ES-I3 (cell line): ENCODE data around the gene CTBP2.

ENCODE experiments used
- H3K36me3 ChIP-seq: 2 replicates; pipeline ENCODE4 v1.6.1; 2013; ENCODE audit warnings: mild to moderate bottlenecking, low read length, control low read depth, moderate library complexity; ENCODE audit not compliant: insufficient read depth
- H3K4me1 ChIP-seq: 2 replicates; pipeline ENCODE4 v1.6.1; 2013; ENCODE audit warnings: mild to moderate bottlenecking, control low read depth, low read length; ENCODE audit not compliant: insufficient read depth
- H3K9ac ChIP-seq: 2 replicates; pipeline ENCODE4 v1.6.1; 2013; ENCODE audit warnings: low read depth, mild to moderate bottlenecking, low read length, moderate library complexity
- H3K9me3 ChIP-seq: 2 replicates; pipeline ENCODE4 v1.6.1; 2013; ENCODE audit warnings: mild to moderate bottlenecking, low read length, moderate library complexity; ENCODE audit not compliant: control insufficient read depth, insufficient read depth

CTBP2 gene

GRCh38 chr10:125134916-125135770 is 25.2 kb downstream of the CTBP2 start:
- Histone ChIP-seq H3K9ac (no peak overlapping the region), H3K36me3 (peaks cover 19% of the 10 kb centered on the region), H3K9me3 (no peaks in the 10 kb centered on the region), H3K4me1 (peaks cover 65% of the 10 kb centered on the region)

GRCh38 chr10:125134483-125134848 is 25.9 kb downstream of the CTBP2 start:
- Histone ChIP-seq H3K36me3 (peaks cover 17% of the 10 kb centered on the region), H3K4me1 (peaks cover 60% of the 10 kb centered on the region), H3K9ac (no peak overlapping the region), H3K9me3 (no peaks in the 10 kb centered on the region)

GRCh38 chr10:125133696-125134482 is 26.5 kb downstream of the CTBP2 start:
- Histone ChIP-seq H3K36me3 (peaks cover 17% of the 10 kb centered on the region), H3K9me3 (no peaks in the 10 kb centered on the region), H3K4me1 (peaks cover 59% of the 10 kb centered on the region), H3K9ac (no peak overlapping the region)

- Histone ChIP-seq H3K4me1 (peaks cover 46% of the 10 kb centered on the region), H3K36me3 (peaks cover 11% of the 10 kb centered on the region), H3K9me3 (no peaks in the 10 kb centered on the region), H3K9ac (no peak overlapping the region)
Measured at GRCh38 chr10:125132344-125132743, 28.0 kb downstream of the CTBP2 start.

GRCh38 chr10:125130916-125131315 is 29.4 kb downstream of the CTBP2 start:
- Histone ChIP-seq H3K4me1 (peaks cover 42% of the 10 kb centered on the region), H3K36me3 (peaks cover 5% of the 10 kb centered on the region)

GRCh38 chr10:125130260-125130659 is 30.1 kb downstream of the CTBP2 start:
- Histone ChIP-seq H3K9ac (no peak overlapping the region), H3K4me1 (peaks cover 42% of the 10 kb centered on the region), H3K36me3 (peaks cover 5% of the 10 kb centered on the region), H3K9me3 (no peaks in the 10 kb centered on the region)

More at GRCh38 chr10:125130916-125131315, 29.4 kb downstream of the CTBP2 start:
- Histone ChIP-seq H3K9ac (no peak overlapping the region), H3K9me3 (no peaks in the 10 kb centered on the region)

- Histone ChIP-seq H3K36me3 (peaks cover 5% of the 10 kb centered on the region), H3K9ac (no peak overlapping the region), H3K9me3 (no peaks in the 10 kb centered on the region), H3K4me1 (peaks cover 37% of the 10 kb centered on the region)
Measured at GRCh38 chr10:125129076-125129458, 31.3 kb downstream of the CTBP2 start.

GRCh38 chr10:125128397-125129075 is 31.8 kb downstream of the CTBP2 start:
- no peaks in the 10 kb centered on the region for H3K9me3 ChIP-seq
- no peak overlapping the region for H3K9ac ChIP-seq
- H3K36me3 ChIP-seq, result peaks cover 9% of the 10 kb centered on the region
- peaks cover 31% of the 10 kb centered on the region; the same call in 1 of the 2 replicates for H3K4me1 ChIP-seq

GRCh38 chr10:125127986-125128385 is 32.4 kb downstream of the CTBP2 start:
- peaks cover 9% of the 10 kb centered on the region for H3K36me3 ChIP-seq
- no peak overlapping the region for H3K9ac ChIP-seq
- H3K9me3 ChIP-seq, result no peaks in the 10 kb centered on the region
- peaks cover 26% of the 10 kb centered on the region; the same call in 1 of the 2 replicates for H3K4me1 ChIP-seq

GRCh38 chr10:125127110-125127509 is 33.3 kb downstream of the CTBP2 start:
- peaks cover 9% of the 10 kb centered on the region for H3K36me3 ChIP-seq
- H3K9me3 ChIP-seq, result no peaks in the 10 kb centered on the region
- H3K9ac ChIP-seq, result no peak overlapping the region
- H3K4me1 ChIP-seq, result peaks cover 22% of the 10 kb centered on the region; the same call in 1 of the 2 replicates

- Histone ChIP-seq H3K4me1 (peaks cover 25% of the 10 kb centered on the region; the same call in 1 of the 2 replicates), H3K9ac (no peak overlapping the region), H3K9me3 (no peaks in the 10 kb centered on the region), H3K36me3 (peaks cover 4% of the 10 kb centered on the region; the same call in 1 of the 2 replicates)
Measured at GRCh38 chr10:125125951-125126735, 34.2 kb downstream of the CTBP2 start.

GRCh38 chr10:125124907-125125306 is 35.5 kb downstream of the CTBP2 start:
- H3K9ac ChIP-seq, result no peak overlapping the region

GRCh38 chr10:125124115-125124487 is 36.3 kb downstream of the CTBP2 start:
- peaks cover 31% of the 10 kb centered on the region; the same call in 1 of the 2 replicates for H3K4me1 ChIP-seq
- no peak overlapping the region for H3K9ac ChIP-seq
- peaks cover 4% of the 10 kb centered on the region; the same call in 1 of the 2 replicates for H3K36me3 ChIP-seq
- H3K9me3 ChIP-seq, result no peaks in the 10 kb centered on the region

More at GRCh38 chr10:125124907-125125306, 35.5 kb downstream of the CTBP2 start:
- peaks cover 4% of the 10 kb centered on the region; the same call in 1 of the 2 replicates for H3K36me3 ChIP-seq
- no peaks in the 10 kb centered on the region for H3K9me3 ChIP-seq
- peaks cover 31% of the 10 kb centered on the region; the same call in 1 of the 2 replicates for H3K4me1 ChIP-seq
